ENCODE results near the gene PCDH18. TPM values are rescaled to one million over a fixed set of nuclear protein-coding genes. Genes with fewer than 3 reads are reported as not detected.
A peak's percentile ranks its signal among the peaks of the same experiment; 100 is the strongest.

The PCDH18 gene
- total RNA-seq, 1 donor from 2014 or later, result 31.6 TPM

GRCh38 chr4:137558951-137559350, 26.7 kb upstream of the PCDH18 start:
- no peak for TF ChIP-seq CTCF (IDR thresholded peaks at IDR 0.05)
- Histone ChIP-seq H3K4me3 (no peak overlapping the region), H3K36me3 (no peaks in the 10 kb centered on the region), H3K27me3 (no peaks in the 10 kb centered on the region), H3K9me3 (no peaks in the 10 kb centered on the region), H3K4me1 (no peaks in the 10 kb centered on the region), H3K27ac (no peak overlapping the region)
- DNase-seq (ENCODE audit: low spot score in 2 of 2), result no peak
- intact Hi-C loops (cut with DNase I), result no loop called here

- H3K27me3 ChIP-seq, result no peaks in the 10 kb centered on the region
- no peak overlapping the region for H3K27ac ChIP-seq
- TF ChIP-seq CTCF (IDR thresholded peaks at IDR 0.05), result no peak
- no peaks in the 10 kb centered on the region for H3K9me3 ChIP-seq
- no peak overlapping the region for H3K4me3 ChIP-seq
- H3K4me1 ChIP-seq, result peaks cover 0 to 2% of the 10 kb centered on the region in 2 donors
- no peaks in the 10 kb centered on the region for H3K36me3 ChIP-seq
- intact Hi-C loops (cut with DNase I), result no loop called here
- DNase-seq (ENCODE audit: low spot score in 2 of 2), result peak in 1 of 2 donors; percentile 61
These were observed 13.2 kb upstream of the PCDH18 start for GRCh38 chr4:137545461-137545861.

- Histone ChIP-seq H3K4me1 (peaks cover 0 to 2% of the 10 kb centered on the region in 2 donors), H3K27ac (no peak overlapping the region), H3K9me3 (no peaks in the 10 kb centered on the region), H3K4me3 (no peak overlapping the region), H3K36me3 (no peaks in the 10 kb centered on the region), H3K27me3 (no peaks in the 10 kb centered on the region)
- no peak for DNase-seq (ENCODE audit: low spot score in 2 of 2)
- TF ChIP-seq CTCF (IDR thresholded peaks at IDR 0.05), result no peak
- intact Hi-C loops (cut with DNase I), result no loop called here
These were observed 11.4 kb upstream of the PCDH18 start for GRCh38 chr4:137543648-137544047.

- DNase-seq (ENCODE audit: low spot score in 2 of 2), result no peak
- no peaks in the 10 kb centered on the region for H3K36me3 ChIP-seq
- peaks cover 0 to 2% of the 10 kb centered on the region in 2 donors for H3K4me1 ChIP-seq
- no peak overlapping the region for H3K27ac ChIP-seq
- H3K27me3 ChIP-seq, result no peaks in the 10 kb centered on the region
- H3K9me3 ChIP-seq, result no peaks in the 10 kb centered on the region
- no peak for TF ChIP-seq CTCF (IDR thresholded peaks at IDR 0.05)
- intact Hi-C loops (cut with DNase I), result no loop called here
- no peak overlapping the region for H3K4me3 ChIP-seq
These were observed 10.9 kb upstream of the PCDH18 start for GRCh38 chr4:137543198-137543597.

GRCh38 chr4:137541876-137542646, 9.8 kb upstream of the PCDH18 start:
- Histone ChIP-seq H3K36me3 (no peaks in the 10 kb centered on the region), H3K4me3 (peak overlapping the region in 1 of 2 donors; percentile 4), H3K4me1 (peaks cover 0 to 2% of the 10 kb centered on the region in 2 donors), H3K9me3 (no peaks in the 10 kb centered on the region), H3K27ac (no peak overlapping the region), H3K27me3 (no peaks in the 10 kb centered on the region)
- DNase-seq (ENCODE audit: low spot score in 2 of 2), result no peak
- TF ChIP-seq CTCF (IDR thresholded peaks at IDR 0.05), result no peak
- intact Hi-C loops (cut with DNase I), result no loop called here

All from ascending aorta (tissue), 2 donors.